ENCODE data around the gene SRGAP2B.
"Not testable (repeated sequence)": the region's sequence is repeated elsewhere in the genome, so short reads cannot be mapped to it uniquely, and the experiment has no call there.

The SRGAP2B gene

DNA sequence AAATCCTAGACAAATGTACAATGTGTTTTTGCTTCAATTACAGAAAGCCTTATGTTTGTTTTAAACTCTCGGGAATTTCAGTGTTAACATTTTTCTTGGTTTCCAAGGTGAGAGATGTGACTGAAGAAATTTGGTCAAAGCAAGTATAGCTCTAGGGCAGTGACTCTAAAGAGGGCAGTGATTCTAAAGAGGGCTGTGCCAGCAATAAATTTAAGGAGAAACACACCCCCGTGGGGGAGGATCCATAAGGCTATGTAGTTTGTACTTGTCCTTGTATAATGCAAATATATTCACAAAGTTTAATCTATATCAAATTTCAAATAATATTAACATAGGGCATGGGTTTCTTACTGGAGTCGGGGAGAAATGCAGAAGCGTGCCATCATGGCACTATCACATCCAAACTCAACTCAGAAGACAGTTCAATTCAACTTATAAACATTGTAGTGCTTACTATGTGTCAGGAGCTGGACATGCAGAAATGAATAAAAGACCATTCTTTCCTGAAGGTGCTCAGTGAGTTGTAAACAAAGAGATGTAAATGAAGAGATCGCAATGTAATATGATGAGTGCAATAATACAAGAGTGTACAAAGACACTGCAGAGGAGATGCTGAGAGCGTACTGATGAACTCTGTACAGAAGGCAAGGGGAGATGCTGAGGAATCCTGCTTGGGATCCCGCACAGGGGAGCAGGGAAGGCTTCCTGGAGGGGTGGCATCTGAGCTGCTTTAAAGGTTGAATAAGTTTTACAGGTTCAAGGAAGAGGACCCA is 12.5 kb downstream of the SRGAP2B start:
- DNase-seq: not testable (repeated sequence)

DNA sequence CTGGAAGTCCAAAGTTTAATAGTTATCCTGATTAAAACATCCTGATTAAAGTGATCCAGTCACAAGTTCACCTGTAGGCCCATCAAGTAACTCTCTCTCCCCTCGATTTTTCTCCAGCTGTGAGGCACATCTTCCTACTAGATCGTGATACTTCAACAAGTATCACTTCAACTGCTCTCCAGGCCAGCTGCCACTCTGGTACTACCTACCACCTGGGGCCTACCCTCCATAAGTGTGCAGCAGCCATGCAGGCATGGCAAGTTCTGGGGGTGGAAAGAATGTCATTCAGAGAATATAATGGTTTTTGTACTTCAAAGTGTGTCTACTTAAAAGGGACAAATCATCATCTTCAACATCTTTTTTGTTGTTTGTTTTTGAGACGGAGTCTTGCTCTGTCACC is 14.9 kb downstream of the SRGAP2B start:
- DNase-seq: not testable (repeated sequence)

DNA sequence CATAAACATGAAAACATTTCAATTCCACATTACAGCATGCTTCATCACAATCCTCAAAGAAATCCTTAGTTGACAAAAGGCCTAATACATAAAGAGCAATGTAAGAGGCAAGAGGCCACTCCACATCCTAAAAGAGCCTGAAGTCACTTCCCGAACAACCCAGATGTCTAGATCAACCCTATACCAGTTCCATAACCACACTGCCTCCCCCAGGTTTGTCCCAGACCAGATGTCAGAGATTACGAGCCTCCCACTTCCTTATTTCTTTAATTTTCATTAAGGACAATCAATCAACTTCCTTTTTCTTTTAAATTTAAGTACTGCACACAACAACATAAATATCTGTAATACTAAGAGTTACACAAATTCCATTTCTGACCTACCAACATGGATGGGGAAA is 15.4 kb downstream of the SRGAP2B start:
- DNase-seq: not testable (repeated sequence)

- DNase-seq: not testable (repeated sequence)
These were observed 16.2 kb downstream of the SRGAP2B start for GRCh38 chr1:145078787-145079370.

DNA sequence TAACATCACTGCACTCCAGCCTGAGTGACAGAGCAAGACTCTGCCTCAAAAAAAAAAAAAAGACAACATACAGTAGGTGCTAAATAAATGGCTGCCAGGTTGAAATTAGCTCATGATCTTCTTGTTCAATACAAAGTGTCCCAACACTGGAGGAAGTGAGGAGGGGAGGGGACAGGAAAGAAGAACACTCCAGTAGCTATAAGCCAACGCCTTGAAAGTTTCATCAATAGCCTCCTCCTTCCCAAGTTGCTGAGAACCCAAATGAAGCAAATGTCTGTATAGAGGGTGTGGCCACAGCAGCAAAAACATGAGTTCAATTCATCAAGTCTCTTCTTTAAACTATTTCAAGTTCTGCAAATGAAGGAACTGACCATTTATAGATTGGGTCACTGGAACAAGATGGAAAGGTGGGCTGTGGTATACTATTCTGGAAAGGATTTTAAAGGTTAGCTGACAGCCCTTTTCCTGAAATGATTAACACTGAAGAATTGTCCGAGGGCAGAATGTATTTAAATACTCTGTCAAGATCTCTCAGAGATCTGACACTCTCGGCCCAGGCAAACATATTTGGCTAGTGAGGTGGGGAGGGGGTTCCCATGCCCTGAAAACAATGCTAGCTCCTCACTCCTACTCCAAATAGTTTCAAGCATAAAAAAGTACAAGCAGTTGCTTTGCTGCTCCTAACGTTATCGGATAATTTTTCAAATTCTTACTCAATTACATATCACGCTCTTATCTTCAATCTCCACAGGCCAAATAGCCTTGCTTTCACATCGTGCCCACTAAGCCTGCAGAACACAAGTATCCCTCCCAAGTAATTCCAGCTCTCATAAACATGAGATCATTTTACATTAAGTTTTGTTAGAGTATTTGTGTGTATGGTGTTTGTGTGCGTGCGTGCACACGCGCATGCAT is 17.0 kb downstream of the SRGAP2B start:
- DNase-seq: not testable (repeated sequence)

DNA sequence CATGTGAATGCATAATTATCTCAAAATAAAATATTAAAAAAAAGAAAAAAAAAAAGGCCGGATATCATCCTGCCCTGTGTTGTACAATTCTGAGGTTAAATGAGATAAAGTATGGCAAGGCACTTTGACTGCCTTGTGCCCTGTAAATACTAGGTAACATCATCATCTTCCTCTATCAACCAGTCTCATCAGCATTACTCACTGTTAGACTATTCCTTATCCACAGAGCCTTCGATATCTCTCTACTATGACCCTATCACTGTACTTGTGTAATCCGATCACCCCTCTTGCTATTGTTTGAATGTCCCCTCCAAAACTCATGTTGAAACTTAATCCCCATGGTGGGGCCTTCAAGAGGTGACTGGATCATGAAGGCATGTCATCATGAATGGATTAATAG is 18.3 kb downstream of the SRGAP2B start:
- DNase-seq: not testable (repeated sequence)

- not testable (repeated sequence) for DNase-seq
These were observed 21.0 kb downstream of the SRGAP2B start for GRCh38 chr1:145074021-145074559.

GRCh38 chr1:145071569-145071968 is 23.6 kb downstream of the SRGAP2B start:
- not testable (repeated sequence) for DNase-seq

DNA sequence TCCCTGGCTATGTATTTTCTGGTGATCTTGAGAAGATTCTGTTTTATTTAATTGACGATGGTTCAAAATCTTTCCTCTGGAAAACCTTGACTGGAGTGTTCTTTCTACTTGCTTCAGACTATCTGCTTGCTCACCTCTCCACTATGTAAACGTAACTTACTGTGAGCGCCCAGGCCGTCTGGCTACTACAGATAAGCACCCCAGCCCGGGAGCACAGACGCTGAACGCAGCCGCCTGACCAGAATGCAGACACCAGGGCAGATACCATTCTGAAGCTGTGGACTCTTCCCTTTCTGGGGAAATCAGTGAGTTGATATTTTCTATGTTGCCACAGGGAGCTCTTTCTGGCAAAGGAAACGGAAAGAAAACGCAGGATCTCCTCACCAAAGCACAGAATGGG is 28.6 kb downstream of the SRGAP2B start:
- not testable (repeated sequence) for DNase-seq

- DNase-seq: not testable (repeated sequence)
These were observed 29.8 kb downstream of the SRGAP2B start for GRCh38 chr1:145065194-145065826.

- not testable (repeated sequence) for DNase-seq
These were observed 31.0 kb downstream of the SRGAP2B start for GRCh38 chr1:145063941-145064648.

GRCh38 chr1:145063285-145063684 is 31.8 kb downstream of the SRGAP2B start:
- not testable (repeated sequence) for DNase-seq

- not testable (repeated sequence) for DNase-seq
These were observed 36.9 kb downstream of the SRGAP2B start for GRCh38 chr1:145058184-145058583.

GRCh38 chr1:145055217-145055760 is 39.8 kb downstream of the SRGAP2B start:
- DNase-seq: not testable (repeated sequence)

DNA sequence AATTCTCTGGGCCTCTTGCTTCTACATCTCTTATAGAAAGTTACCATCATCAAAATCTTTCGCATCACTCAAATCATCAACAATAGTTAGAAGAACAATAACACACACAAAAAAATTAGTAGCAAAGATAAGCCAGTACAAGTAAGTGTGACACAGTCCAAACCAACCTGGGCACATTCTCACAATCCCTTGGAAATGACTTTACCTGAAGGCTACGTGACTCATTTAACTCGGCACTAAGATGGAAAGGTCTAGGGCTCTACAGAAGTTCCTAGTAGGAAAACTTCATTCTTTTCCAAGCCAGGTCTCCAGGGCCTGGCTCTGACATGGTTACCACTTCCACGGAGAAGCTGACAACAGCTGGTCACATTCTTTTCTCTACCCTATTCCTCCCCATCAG is 41.7 kb downstream of the SRGAP2B start:
- not testable (repeated sequence) for DNase-seq

DNA sequence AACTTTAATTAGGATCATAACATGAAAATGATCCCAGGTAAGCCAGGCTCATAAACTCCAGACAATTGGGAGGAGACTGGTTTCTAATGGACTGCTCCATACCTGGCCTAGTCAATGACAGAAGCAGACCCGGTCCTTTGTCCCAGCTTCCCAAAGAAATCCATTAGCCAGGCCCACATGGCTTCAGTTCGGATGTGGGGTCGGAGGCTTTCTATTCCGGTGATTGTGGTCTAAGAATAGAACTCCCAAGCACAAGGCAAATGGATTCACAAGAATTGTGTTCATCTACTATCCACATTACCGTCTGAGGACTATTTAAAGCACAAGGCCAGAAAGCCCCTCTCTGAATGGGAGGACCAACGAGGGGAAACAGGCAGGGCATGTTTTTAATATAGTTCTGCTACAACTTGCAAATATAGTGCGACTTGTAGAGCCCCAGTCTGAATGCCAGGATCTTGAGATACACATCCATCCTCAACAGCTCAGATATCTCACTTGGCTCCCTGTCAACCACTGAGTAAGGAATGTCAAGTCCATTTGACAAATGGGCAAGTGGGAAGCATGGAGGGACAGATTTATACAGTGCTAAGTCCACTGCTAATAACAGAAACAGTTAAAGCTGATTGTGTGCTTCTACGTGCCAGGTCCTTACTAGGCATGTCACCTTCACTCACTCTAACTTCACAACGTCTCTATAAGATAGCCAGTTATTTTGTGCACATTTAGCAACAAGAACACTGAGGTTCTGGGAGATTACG is 42.9 kb downstream of the SRGAP2B start:
- DNase-seq: not testable (repeated sequence)

- DNase-seq: not testable (repeated sequence)
These were observed 46.8 kb downstream of the SRGAP2B start for GRCh38 chr1:145048181-145048856.

DNA sequence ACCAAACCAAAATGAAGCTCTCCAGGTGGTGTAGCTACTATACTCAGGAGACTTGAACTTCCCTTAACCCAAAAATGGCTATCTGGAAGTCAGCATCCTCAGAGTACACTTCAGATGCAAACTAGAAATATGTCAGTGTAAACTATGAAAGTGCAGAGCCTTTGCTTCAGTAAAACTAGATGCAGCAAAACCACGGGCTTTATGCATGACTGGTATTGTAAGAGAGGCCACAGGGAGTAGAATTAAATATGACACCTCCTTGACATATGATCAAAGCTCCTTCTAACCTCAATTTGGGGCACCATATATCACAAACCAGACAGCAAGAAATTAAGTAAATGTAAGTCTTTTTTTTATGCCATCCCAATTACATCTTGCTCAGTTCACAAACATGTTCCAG is 47.6 kb downstream of the SRGAP2B start:
- not testable (repeated sequence) for DNase-seq

DNA sequence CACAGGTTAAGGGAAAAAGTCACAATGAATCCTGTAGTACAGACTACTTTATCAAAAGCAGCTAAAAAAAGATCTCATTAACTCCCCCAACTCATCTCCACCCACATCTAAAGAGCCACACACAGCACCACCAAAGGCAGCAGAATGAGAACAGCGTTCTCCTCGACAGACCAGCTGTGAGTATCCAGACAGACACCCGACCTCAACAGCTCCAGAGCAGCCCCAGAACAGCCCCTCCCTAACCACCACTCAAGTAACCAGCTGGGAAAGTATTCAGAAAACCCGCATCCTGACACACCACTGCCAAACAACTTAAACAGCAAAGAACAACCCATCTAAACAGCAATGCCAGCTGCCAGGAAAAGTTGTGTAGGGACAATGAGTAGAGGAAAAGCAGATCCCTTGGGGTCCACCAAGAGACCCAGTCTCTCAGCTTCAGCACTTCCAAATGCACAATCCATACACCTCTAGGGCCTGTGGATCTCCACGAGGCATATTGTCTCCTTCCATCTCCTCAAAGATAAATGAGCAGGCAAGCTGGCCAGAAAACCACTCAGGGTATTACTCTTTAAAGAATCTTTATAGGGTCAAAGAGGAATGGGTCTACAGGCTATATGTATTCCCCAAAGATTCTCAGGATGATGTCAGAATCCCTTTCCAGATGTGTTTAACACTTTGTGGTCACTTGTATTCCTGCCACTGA is 49.4 kb downstream of the SRGAP2B start:
- DNase-seq: not testable (repeated sequence)

Measured in activated CD4-positive, CD25-positive, alpha-beta regulatory T cell treated with anti-CD3 and anti-CD28 coated beads, Interleukin-2, amount 50 U/mL, for 72 hours (primary cell).